Thoracic aorta (tissue), 2 donors: ENCODE results near the gene NSRP1. TPM values are rescaled to one million over a fixed set of nuclear protein-coding genes. Genes with fewer than 3 reads are reported as not detected.

Source experiments
- ATAC-seq: fragments of 150-250 bp; one replicate; pipeline ENCODE4 v1.8.0; 2017; ENCODE audit warnings: low read depth; ENCODE audit not compliant: insufficient number of reproducible peaks, low FRiP score
- DNase-seq: peaks from one replicate; pipeline ENCODE4 v3.0.0-alpha.2; 2020; ENCODE audit warnings: low spot score
- H3K27ac ChIP-seq, 2 donors: fragments of 200-600 bp; sonication (generic); 1 replicate in 1 of 2; 2 replicates in 1 of 2; pipeline ENCODE4 v1.5.1; 2016; ENCODE audit warnings: mild to moderate bottlenecking in 2 of 2, moderate library complexity in 2 of 2
- H3K27me3 ChIP-seq: fragments of 200-600 bp; sonication (generic); replicated peaks from 2 replicates; pipeline ENCODE4 v1.6.0; 2016; ENCODE audit warnings: mild to moderate bottlenecking; ENCODE audit not compliant: insufficient read depth
- H3K36me3 ChIP-seq: fragments of 200-600 bp; sonication (generic); one replicate; pipeline ENCODE4 v1.5.1; 2016
- H3K4me1 ChIP-seq, 2 donors: fragments of 200-600 bp; sonication (generic); 1 replicate in 1 of 2; 2 replicates in 1 of 2; pipeline versions ENCODE4 v1.5.1 to v1.6.0; 2016; ENCODE audit warnings: low read depth in 2 of 2, mild to moderate bottlenecking in 1 of 2; ENCODE audit not compliant: control insufficient read depth in 1 of 2
- H3K4me3 ChIP-seq: fragments of 200-600 bp; sonication (generic); 2 replicates; pipeline ENCODE4 v1.5.1; 2016; ENCODE audit warnings: mild to moderate bottlenecking
- H3K9me3 ChIP-seq: fragments of 200-600 bp; sonication (generic); 2 replicates; pipeline ENCODE4 v1.5.1; 2016
- total RNA-seq, 2 donors: library from RNA; depleted of rRNA; stranded (reverse); fragments of >200 nt; gene quantifications; one replicate each; pipeline versions ENCODE4 v1.1.0 to v1.2.3, GENCODE V29; 2016
- TF ChIP-seq, protein P1 (sequence below): fragments of 200-600 bp; sonication (generic); IDR thresholded peaks from one replicate; pipeline ENCODE4 v1.5.1; 2019; ENCODE audit warnings: antibody characterized with exemption

The NSRP1 gene
- total RNA-seq, 2 donors from 2014 or later = 32.9 to 58.3 TPM

GRCh38 chr17:30165960-30166359 is 49.3 kb downstream of the NSRP1 start:
- TF ChIP-seq, protein P1, sequence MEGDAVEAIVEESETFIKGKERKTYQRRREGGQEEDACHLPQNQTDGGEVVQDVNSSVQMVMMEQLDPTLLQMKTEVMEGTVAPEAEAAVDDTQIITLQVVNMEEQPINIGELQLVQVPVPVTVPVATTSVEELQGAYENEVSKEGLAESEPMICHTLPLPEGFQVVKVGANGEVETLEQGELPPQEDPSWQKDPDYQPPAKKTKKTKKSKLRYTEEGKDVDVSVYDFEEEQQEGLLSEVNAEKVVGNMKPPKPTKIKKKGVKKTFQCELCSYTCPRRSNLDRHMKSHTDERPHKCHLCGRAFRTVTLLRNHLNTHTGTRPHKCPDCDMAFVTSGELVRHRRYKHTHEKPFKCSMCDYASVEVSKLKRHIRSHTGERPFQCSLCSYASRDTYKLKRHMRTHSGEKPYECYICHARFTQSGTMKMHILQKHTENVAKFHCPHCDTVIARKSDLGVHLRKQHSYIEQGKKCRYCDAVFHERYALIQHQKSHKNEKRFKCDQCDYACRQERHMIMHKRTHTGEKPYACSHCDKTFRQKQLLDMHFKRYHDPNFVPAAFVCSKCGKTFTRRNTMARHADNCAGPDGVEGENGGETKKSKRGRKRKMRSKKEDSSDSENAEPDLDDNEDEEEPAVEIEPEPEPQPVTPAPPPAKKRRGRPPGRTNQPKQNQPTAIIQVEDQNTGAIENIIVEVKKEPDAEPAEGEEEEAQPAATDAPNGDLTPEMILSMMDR = no peak
- Histone ChIP-seq H3K9me3 (no peaks in the 10 kb centered on the region), H3K36me3 (peaks cover 14% of the 10 kb centered on the region), H3K27ac (no peak overlapping the region), H3K27me3 (no peaks in the 10 kb centered on the region), H3K4me3 (no peak overlapping the region), H3K4me1 (peaks cover 5 to 15% of the 10 kb centered on the region in 2 donors)
- no peak for ATAC-seq
- no peak for DNase-seq

DNA sequence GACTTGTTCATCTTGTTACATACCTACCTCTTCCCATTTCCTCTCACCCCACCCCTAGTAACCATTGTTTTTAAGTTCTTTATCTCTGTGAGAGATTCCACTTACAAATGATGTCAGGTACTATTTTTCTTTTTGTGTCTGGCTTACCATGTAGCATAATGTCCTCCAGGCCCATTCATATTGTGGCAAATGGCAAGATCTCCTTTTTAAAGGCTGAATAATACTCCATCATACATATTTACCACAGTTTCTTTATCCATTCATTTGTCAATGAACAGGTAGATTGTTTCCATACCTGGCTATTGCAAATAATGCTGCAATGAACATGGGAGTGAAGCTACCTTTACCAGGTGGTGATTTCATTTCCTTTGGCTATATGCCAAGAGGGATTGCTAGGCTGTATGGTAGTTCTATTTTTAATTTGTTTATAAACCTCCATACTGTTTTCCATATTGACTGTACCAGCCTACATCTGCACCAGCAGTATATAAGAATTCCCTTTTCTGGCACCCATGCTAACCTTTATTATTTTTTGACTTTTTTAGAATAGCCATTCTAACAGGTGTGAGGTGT is 53.9 kb downstream of the NSRP1 start:
- H3K4me1 ChIP-seq = no peaks in the 10 kb centered on the region
- ATAC-seq = no peak
- DNase-seq = no peak
- peaks cover 16% of the 10 kb centered on the region for H3K36me3 ChIP-seq
- H3K4me3 ChIP-seq = no peak overlapping the region
- H3K27ac ChIP-seq = no peak overlapping the region
- TF ChIP-seq, protein P1 = no peak
- no peaks in the 10 kb centered on the region for H3K9me3 ChIP-seq
- H3K27me3 ChIP-seq = no peaks in the 10 kb centered on the region

GRCh38 chr17:30172560-30172959 is 55.9 kb downstream of the NSRP1 start:
- Histone ChIP-seq H3K4me1 (no peaks in the 10 kb centered on the region), H3K27ac (no peak overlapping the region), H3K9me3 (no peaks in the 10 kb centered on the region), H3K27me3 (no peaks in the 10 kb centered on the region), H3K36me3 (peaks cover 10% of the 10 kb centered on the region), H3K4me3 (no peak overlapping the region)
- DNase-seq = no peak
- no peak for ATAC-seq
- TF ChIP-seq, protein P1 = no peak

- Histone ChIP-seq H3K4me3 (no peak overlapping the region), H3K27me3 (no peaks in the 10 kb centered on the region), H3K4me1 (no peaks in the 10 kb centered on the region), H3K27ac (no peak overlapping the region), H3K36me3 (peaks cover 10% of the 10 kb centered on the region), H3K9me3 (no peaks in the 10 kb centered on the region)
- ATAC-seq (no peak), DNase-seq (no peak)
- TF ChIP-seq, protein P1 = no peak
These were observed 57.0 kb downstream of the NSRP1 start for GRCh38 chr17:30173649-30174048.

DNA sequence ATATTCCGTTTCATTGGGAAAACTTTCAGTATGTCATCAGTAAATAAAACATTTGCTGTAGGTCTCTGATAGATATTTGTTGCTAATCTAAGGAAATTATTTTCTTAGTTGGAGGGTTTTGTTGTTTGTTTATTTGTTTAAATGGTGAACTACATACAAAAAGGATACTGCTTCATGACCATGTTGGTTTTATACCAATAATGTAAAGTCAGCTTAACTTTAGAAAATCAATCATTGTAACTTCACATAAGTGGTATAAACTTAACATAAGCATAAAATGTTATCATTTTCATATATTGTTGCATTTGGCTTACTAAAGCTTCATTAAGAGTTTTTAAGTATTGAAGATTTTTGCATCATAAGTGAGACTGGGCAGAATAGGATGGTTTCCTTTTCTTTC is 57.9 kb downstream of the NSRP1 start:
- TF ChIP-seq, protein P1 = no peak
- peaks cover 10% of the 10 kb centered on the region for H3K36me3 ChIP-seq

More for the DNA sequence above, 57.9 kb downstream of the NSRP1 start:
- Histone ChIP-seq H3K4me3 (no peak overlapping the region), H3K27ac (no peak overlapping the region), H3K9me3 (no peaks in the 10 kb centered on the region), H3K27me3 (no peaks in the 10 kb centered on the region), H3K4me1 (no peaks in the 10 kb centered on the region)
- no peak for ATAC-seq
- no peak for DNase-seq
